HG02840 (cell line): ENCODE measurements around the gene GSTM2.
"Not testable (repeated sequence)": the region's sequence is repeated elsewhere in the genome, so short reads cannot be mapped to it uniquely, and the experiment has no call there.

Experiments used
- ATAC-seq: cut with Tn5 transposase; IDR thresholded peaks from one replicate; pipeline ENCODE4 v1.9.1; 2021; ENCODE audit warnings: mild to moderate bottlenecking, moderate library complexity, moderate number of reproducible peaks; ENCODE audit not compliant: unreplicated experiment, low FRiP score

GSTM2 gene

GRCh38 chr1:109711593-109712320 lies 43.9 kb downstream of the GSTM2 start, which contains the start of gene GSTM5:
TSS of gene GSTM5 (plus strand) at chr1:109712251. CDS start at chr1:109712313, 62 bp downstream.
- not testable (repeated sequence) for ATAC-seq

GRCh38 chr1:109712321-109712864 lies 44.5 kb downstream of the GSTM2 start:
- no peak for ATAC-seq

- no peak for ATAC-seq
Measured at GRCh38 chr1:109713636-109714035, 45.8 kb downstream of the GSTM2 start.

- no peak for ATAC-seq
Measured at GRCh38 chr1:109714661-109715372, 47.0 kb downstream of the GSTM2 start.

GRCh38 chr1:109716121-109716520 lies 48.3 kb downstream of the GSTM2 start:
- no peak for ATAC-seq

- no peak for ATAC-seq
Measured at GRCh38 chr1:109716570-109717090, 48.8 kb downstream of the GSTM2 start.

GRCh38 chr1:109717729-109718128 lies 49.9 kb downstream of the GSTM2 start:
- ATAC-seq, result no peak

GRCh38 chr1:109718495-109718894 lies 50.6 kb downstream of the GSTM2 start:
- ATAC-seq, result no peak

GRCh38 chr1:109719337-109719837 lies 51.5 kb downstream of the GSTM2 start:
- ATAC-seq, result no peak

GRCh38 chr1:109721042-109721441 lies 53.2 kb downstream of the GSTM2 start:
- no peak for ATAC-seq

GRCh38 chr1:109721971-109722370 lies 54.1 kb downstream of the GSTM2 start:
- ATAC-seq, result no peak

GRCh38 chr1:109722908-109723691 lies 55.2 kb downstream of the GSTM2 start:
- no peak for ATAC-seq
